IMR-90 (cell line): ENCODE measurements around the gene HAO2. TPM values are rescaled to one million over a fixed set of nuclear protein-coding genes. Genes with fewer than 3 reads are reported as not detected.

Experiments
- ATAC-seq: fragments of 200-7000 bp; cut with Tn5 transposase; 2 replicates; pipeline ENCODE4 v1.9.1; 2020; ENCODE audit warnings: low read depth, mild to moderate bottlenecking, moderate library complexity
- BruUV-seq: library from RNA; stranded (reverse); fragments of 400-500 nt; replicated peaks from 2 replicates; lab custom pipeline; 2021; lab: Mats Ljungman, UMichigan
- CTCF ChIA-PET: fragments of 300-600 bp; formaldehyde crosslinking; extraction: SDS; loops from one replicate; lab custom pipeline; 2021; ENCODE audit warnings: antibody characterized with exemption; lab: Yijun Ruan, JAX
- POLR2A ChIA-PET: fragments of 300-600 bp; sonication (Branson Sonifier 250); formaldehyde crosslinking; loops from one replicate; lab custom pipeline; 2022; ENCODE audit warnings: antibody characterized with exemption; ENCODE audit not compliant: unreplicated experiment; lab: Charles Lee
- DNase-seq: peaks from one replicate; pipeline ENCODE4 v3.0.0; 2013
- H2AFZ ChIP-seq: replicated peaks from 2 replicates; pipeline ENCODE3; 2013; ENCODE audit warnings: low read length, mild to moderate bottlenecking; ENCODE audit not compliant: poor library complexity
- H2AK5ac ChIP-seq: 2 replicates; pipeline ENCODE4 v1.6.1; 2013; ENCODE audit warnings: low read depth, low read length, inconsistent platforms
- H2AK9ac ChIP-seq: replicated peaks from 2 replicates; pipeline ENCODE3; 2013; ENCODE audit warnings: mild to moderate bottlenecking, low read depth, low read length, moderate library complexity; ENCODE audit not compliant: poor library complexity
- H2BK120ac ChIP-seq: 2 replicates; pipeline ENCODE4 v1.6.1; 2013; ENCODE audit warnings: low read depth, low read length, inconsistent platforms
- H2BK15ac ChIP-seq: 3 replicates; pipeline ENCODE4 v1.6.1; 2013; ENCODE audit warnings: low read depth, low read length, inconsistent platforms
- H2BK20ac ChIP-seq: 2 replicates; pipeline ENCODE4 v1.6.1; 2013; ENCODE audit warnings: low read depth, mild to moderate bottlenecking, inconsistent platforms, low read length, moderate library complexity
- H2BK5ac ChIP-seq: 2 replicates; pipeline ENCODE4 v1.6.1; 2013; ENCODE audit warnings: mild to moderate bottlenecking, low read depth, low read length, inconsistent platforms; ENCODE audit not compliant: poor library complexity, severe bottlenecking
- H3K14ac ChIP-seq: replicated peaks from 2 replicates; pipeline ENCODE4 v1.6.1; 2013; ENCODE audit warnings: low read depth, low read length, inconsistent platforms
- H3K18ac ChIP-seq: 2 replicates; pipeline ENCODE4 v1.6.1; 2013; ENCODE audit warnings: low read depth, low read length, control low read depth
- H3K23ac ChIP-seq: 2 replicates; pipeline ENCODE4 v1.6.1; 2013; ENCODE audit warnings: low read depth, low read length, inconsistent platforms
- H3K27ac ChIP-seq: 2 replicates; pipeline ENCODE4 v1.5.1; 2013; ENCODE audit warnings: mild to moderate bottlenecking, control low read depth, low read length; ENCODE audit not compliant: insufficient read depth
- H3K27me3 ChIP-seq: 2 replicates; pipeline ENCODE4 v1.6.1; 2013; ENCODE audit warnings: low read length; ENCODE audit not compliant: control insufficient read depth, insufficient read depth
- H3K36me3 ChIP-seq: 2 replicates; pipeline ENCODE4 v1.6.1; 2013; ENCODE audit warnings: low read length, mixed read lengths; ENCODE audit not compliant: control insufficient read depth, insufficient read depth
- H3K4ac ChIP-seq: 2 replicates; pipeline ENCODE4 v1.6.1; 2013; ENCODE audit warnings: low read depth, low read length, inconsistent platforms
- H3K4me1 ChIP-seq: 2 replicates; pipeline ENCODE4 v1.6.1; 2013; ENCODE audit warnings: low read length, mixed read lengths; ENCODE audit not compliant: control insufficient read depth, insufficient read depth
- H3K4me2 ChIP-seq: 2 replicates; pipeline ENCODE4 v1.6.1; 2013; ENCODE audit warnings: low read depth, mild to moderate bottlenecking, control low read depth, low read length, moderate library complexity
- H3K4me3 ChIP-seq: 2 replicates; pipeline ENCODE4 v1.5.1; 2013; ENCODE audit warnings: low read depth, mild to moderate bottlenecking, control low read depth, low read length, moderate library complexity; ENCODE audit not compliant: insufficient read depth
- H3K56ac ChIP-seq: 2 replicates; pipeline ENCODE4 v1.6.1; 2013; ENCODE audit warnings: low read length, inconsistent platforms; ENCODE audit not compliant: insufficient read depth; ENCODE audit errors: extremely low read depth
- H3K79me1 ChIP-seq, 2 experiments: 2 replicates each; pipeline ENCODE4 v1.6.1; 2013; ENCODE audit warnings: low read length in 2 of 2, inconsistent platforms in 1 of 2, low read depth in 1 of 2
- H3K9ac ChIP-seq: 2 replicates; pipeline ENCODE4 v1.6.1; 2013; ENCODE audit warnings: low read depth, low read length, control low read depth
- H3K9me1 ChIP-seq: 2 replicates; pipeline ENCODE4 v1.6.1; 2013; ENCODE audit warnings: low read length, inconsistent platforms; ENCODE audit not compliant: insufficient read depth
- H3K9me3 ChIP-seq: 2 replicates; pipeline ENCODE4 v1.6.1; 2013; ENCODE audit warnings: low read length; ENCODE audit not compliant: control insufficient read depth, insufficient read depth
- H4K20me1 ChIP-seq: 2 replicates; pipeline ENCODE4 v1.6.1; 2013; ENCODE audit warnings: low read length, inconsistent platforms; ENCODE audit not compliant: insufficient read depth
- H4K5ac ChIP-seq: 2 replicates; pipeline ENCODE4 v1.6.1; 2013; ENCODE audit warnings: mild to moderate bottlenecking, low read depth, low read length, control low read depth
- H4K8ac ChIP-seq, 2 experiments: 2 replicates each; pipeline ENCODE4 v1.6.1; 2013; ENCODE audit warnings: low read depth in 2 of 2, low read length in 2 of 2, control low read depth in 1 of 2, inconsistent platforms in 1 of 2
- H4K91ac ChIP-seq: 2 replicates; pipeline ENCODE4 v1.6.1; 2013; ENCODE audit warnings: low read depth, low read length, inconsistent platforms; ENCODE audit not compliant: insufficient read depth
- CEBPB ChIP-seq: IDR thresholded peaks from 2 replicates; pipeline ENCODE4 v1.6.1; 2012; ENCODE audit warnings: low read depth, low read length, improper control_type of control experiment
- MAFK ChIP-seq: IDR thresholded peaks from 2 replicates; pipeline ENCODE4 v1.6.1; 2012; ENCODE audit warnings: low read depth, low read length, improper control_type of control experiment
- MAZ ChIP-seq: IDR thresholded peaks from 2 replicates; pipeline ENCODE4 v1.6.1; 2012; ENCODE audit warnings: low read depth, mild to moderate bottlenecking, low read length, improper control_type of control experiment, moderate library complexity, borderline replicate concordance
- MXI1 ChIP-seq: IDR thresholded peaks from 2 replicates; pipeline ENCODE4 v1.6.1; 2012; ENCODE audit warnings: low read depth, mild to moderate bottlenecking, low read length, moderate library complexity, borderline replicate concordance
- NFE2L2 ChIP-seq: fragments of 150-350 bp; IDR thresholded peaks from 2 replicates; pipeline ENCODE4 v1.6.1; 2016; ENCODE audit warnings: low read depth, mild to moderate bottlenecking, low read length
- POLR2A ChIP-seq: IDR thresholded peaks from 2 replicates; pipeline ENCODE4 v1.6.1; 2012; ENCODE audit warnings: mild to moderate bottlenecking, low read depth, low read length
- RAD21 ChIP-seq: IDR thresholded peaks from 2 replicates; pipeline ENCODE4 v1.6.1; 2012; ENCODE audit warnings: low read length, improper control_type of control experiment
- RCOR1 ChIP-seq: IDR thresholded peaks from 2 replicates; pipeline ENCODE4 v1.6.1; 2012; ENCODE audit warnings: mild to moderate bottlenecking, low read length, improper control_type of control experiment; ENCODE audit not compliant: insufficient replicate concordance
- SMC3 ChIP-seq: fragments of 150-350 bp; IDR thresholded peaks from 2 replicates; pipeline ENCODE4 v1.6.1; 2016; ENCODE audit warnings: low read depth, mild to moderate bottlenecking, antibody characterized with exemption, low read length, moderate library complexity
- WGBS, 2 experiments: methylation state at CpG; one replicate each; pipeline versions ENCODE4 v1.1.5 to v1.1.7; 2013; ENCODE audit warnings: missing lambda C conversion rate in 2 of 2; ENCODE audit not compliant: insufficient read length in 1 of 2; ENCODE audit errors: extremely low coverage in 2 of 2; 5-methylcytosine and 5-hydroxymethylcytosine counted together
- dilution Hi-C: fragments of 300-500 bp; cut with HindIII; formaldehyde crosslinking; loops from one replicate; pipeline ENCODE4 v1.14.3; 2018; ENCODE audit warnings: low sequenced_read_pairs; ENCODE audit not compliant: unreplicated experiment
- in situ Hi-C: fragments of 300-500 bp; cut with MboI; formaldehyde crosslinking; loops from 3 replicates; pipeline ENCODE4 v1.14.3; 2019; ENCODE audit warnings: low sequenced_read_pairs, inconsistent platforms, mixed read lengths
- intact Hi-C: fragments of 100-400 bp; cut with micrococcal nuclease; formaldehyde crosslinking; loops from 2 replicates; pipeline ENCODE4 v1.10.0; 2022
- polyA plus RNA-seq, 3 experiments: library from polyadenylated mRNA; depleted of rRNA; stranded (reverse); fragments of >200 nt; gene quantifications; 2 replicates each; pipeline ENCODE4 v1.2.3, GENCODE V29; 2012; ENCODE audit warnings: low replicate concordance in 1 of 3
- total RNA-seq: library from RNA; depleted of rRNA; stranded (reverse); fragments of >200 nt; gene quantifications from 2 replicates; pipeline ENCODE4 v1.2.3, GENCODE V29; 2012
- TF ChIP-seq, protein P1 (sequence below): fragments of 150-350 bp; IDR thresholded peaks from 2 replicates; pipeline ENCODE4 v1.6.1; 2017; ENCODE audit warnings: mild to moderate bottlenecking, antibody characterized with exemption, low read length, low read depth
- TF ChIP-seq, protein P2 (sequence below): fragments of 150-350 bp; IDR thresholded peaks from 2 replicates; pipeline ENCODE4 v1.6.1; 2016; ENCODE audit warnings: low read depth, mild to moderate bottlenecking, low read length, moderate library complexity, borderline replicate concordance

HAO2 gene
- total and polyA plus RNA-seq, 2 of the 4 experiments (the other 2 are of a cell fraction) = not detected

DNA sequence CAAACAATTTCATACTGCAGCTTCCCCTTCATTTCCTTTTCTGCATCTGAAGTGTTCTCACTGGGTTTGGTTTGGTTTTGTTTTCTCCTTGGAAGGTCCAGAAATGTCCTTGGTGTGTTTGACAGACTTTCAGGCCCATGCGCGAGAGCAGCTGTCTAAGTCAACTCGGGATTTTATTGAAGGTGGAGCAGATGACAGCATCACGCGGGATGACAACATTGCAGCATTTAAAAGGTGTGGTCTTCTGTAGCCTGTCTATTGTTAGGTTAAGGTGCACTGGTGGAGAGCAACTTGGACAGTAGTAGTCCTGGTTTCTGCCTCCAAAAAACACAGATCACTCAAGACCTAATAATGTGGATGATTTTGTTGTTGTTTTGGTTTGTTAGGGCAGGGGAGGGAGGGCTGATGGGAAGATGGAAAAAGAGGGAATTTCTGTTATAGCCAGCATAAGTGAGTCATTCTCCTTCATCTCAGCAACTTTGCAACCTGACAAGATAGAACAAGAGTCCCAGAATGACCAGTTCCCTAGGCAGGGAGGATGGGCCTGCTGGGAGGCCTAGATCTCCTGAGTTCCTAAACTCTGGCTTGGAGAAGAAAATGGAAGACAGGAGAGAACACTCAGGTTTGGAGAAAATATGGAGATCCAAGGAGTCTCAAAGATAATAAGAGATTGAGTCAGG is 12.5 kb downstream of the HAO2 start:
- Histone ChIP-seq H3K27ac (no peak overlapping the region), H3K9me3 (no peaks in the 10 kb centered on the region), H4K8ac (no peak overlapping the region), H3K9ac (no peak overlapping the region), H3K4me3 (no peak overlapping the region), H3K9me1 (peaks cover 2% of the 10 kb centered on the region; the same call in 1 of the 2 replicates), H3K4me1 (no peaks in the 10 kb centered on the region), H2BK120ac (no peak overlapping the region), H3K4ac (no peak overlapping the region), H4K5ac (no peak overlapping the region), H2AFZ (no peak overlapping the region), H2BK15ac (no peak overlapping the region), H4K20me1 (no peaks in the 10 kb centered on the region), H2AK9ac (no peak overlapping the region), H3K27me3 (no peaks in the 10 kb centered on the region), H2BK20ac (no peak overlapping the region), H4K91ac (no peak overlapping the region), H3K56ac (no peak overlapping the region), H3K4me2 (no peak overlapping the region), H3K79me1 (no peaks in the 10 kb centered on the region), H3K14ac (no peak overlapping the region), H3K18ac (no peak overlapping the region), H3K23ac (no peak overlapping the region), H2BK5ac (no peak overlapping the region), H2AK5ac (no peak overlapping the region), H3K36me3 (no peaks in the 10 kb centered on the region)
- intact Hi-C loops = no loop called here
- WGBS, 2 experiments = no CpG with 5 or more reads among the region's 5 CpGs
- BruUV-seq = no TSS peak
- in situ Hi-C loops = no loop called here
- POLR2A ChIA-PET = no interaction called here
- DNase-seq = no peak
- dilution Hi-C loops = no loop called here
- CTCF ChIA-PET = no interaction called here
- TF ChIP-seq POLR2A (no peak), RAD21 (no peak), NFE2L2 (no peak), SMC3 (no peak), MAFK (no peak), RCOR1 (no peak), MAZ (no peak), MXI1 (no peak), CEBPB (no peak)
- TF ChIP-seq, protein P1, sequence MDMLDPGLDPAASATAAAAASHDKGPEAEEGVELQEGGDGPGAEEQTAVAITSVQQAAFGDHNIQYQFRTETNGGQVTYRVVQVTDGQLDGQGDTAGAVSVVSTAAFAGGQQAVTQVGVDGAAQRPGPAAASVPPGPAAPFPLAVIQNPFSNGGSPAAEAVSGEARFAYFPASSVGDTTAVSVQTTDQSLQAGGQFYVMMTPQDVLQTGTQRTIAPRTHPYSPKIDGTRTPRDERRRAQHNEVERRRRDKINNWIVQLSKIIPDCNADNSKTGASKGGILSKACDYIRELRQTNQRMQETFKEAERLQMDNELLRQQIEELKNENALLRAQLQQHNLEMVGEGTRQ = no peak
- TF ChIP-seq, protein P2, sequence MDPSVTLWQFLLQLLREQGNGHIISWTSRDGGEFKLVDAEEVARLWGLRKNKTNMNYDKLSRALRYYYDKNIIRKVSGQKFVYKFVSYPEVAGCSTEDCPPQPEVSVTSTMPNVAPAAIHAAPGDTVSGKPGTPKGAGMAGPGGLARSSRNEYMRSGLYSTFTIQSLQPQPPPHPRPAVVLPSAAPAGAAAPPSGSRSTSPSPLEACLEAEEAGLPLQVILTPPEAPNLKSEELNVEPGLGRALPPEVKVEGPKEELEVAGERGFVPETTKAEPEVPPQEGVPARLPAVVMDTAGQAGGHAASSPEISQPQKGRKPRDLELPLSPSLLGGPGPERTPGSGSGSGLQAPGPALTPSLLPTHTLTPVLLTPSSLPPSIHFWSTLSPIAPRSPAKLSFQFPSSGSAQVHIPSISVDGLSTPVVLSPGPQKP = no peak
- no peak for ATAC-seq
